GM12865 (cell line): ENCODE measurements around the gene MTRF1.

Source experiments
- DNase-seq: peaks from one replicate; pipeline ENCODE4 v3.0.0; 2010; ENCODE audit warnings: low read depth
- H3K4me3 ChIP-seq: 2 replicates; pipeline ENCODE4 v1.5.1; 2011; ENCODE audit warnings: mild to moderate bottlenecking, low read depth, low read length, control low read depth
- CTCF ChIP-seq: IDR thresholded peaks from 2 replicates; pipeline ENCODE4 v1.5.1; 2011; ENCODE audit warnings: low read length, control low read depth, low read depth, inconsistent platforms; ENCODE audit not compliant: insufficient read depth; ENCODE audit errors: missing control alignments

Gene MTRF1

GRCh38 chr13:41224113-41225110 lies 39.0 kb downstream of the MTRF1 start:
- DNase-seq: no peak
- TF ChIP-seq CTCF: no peak
- H3K4me3 ChIP-seq: no peak overlapping the region

DNA sequence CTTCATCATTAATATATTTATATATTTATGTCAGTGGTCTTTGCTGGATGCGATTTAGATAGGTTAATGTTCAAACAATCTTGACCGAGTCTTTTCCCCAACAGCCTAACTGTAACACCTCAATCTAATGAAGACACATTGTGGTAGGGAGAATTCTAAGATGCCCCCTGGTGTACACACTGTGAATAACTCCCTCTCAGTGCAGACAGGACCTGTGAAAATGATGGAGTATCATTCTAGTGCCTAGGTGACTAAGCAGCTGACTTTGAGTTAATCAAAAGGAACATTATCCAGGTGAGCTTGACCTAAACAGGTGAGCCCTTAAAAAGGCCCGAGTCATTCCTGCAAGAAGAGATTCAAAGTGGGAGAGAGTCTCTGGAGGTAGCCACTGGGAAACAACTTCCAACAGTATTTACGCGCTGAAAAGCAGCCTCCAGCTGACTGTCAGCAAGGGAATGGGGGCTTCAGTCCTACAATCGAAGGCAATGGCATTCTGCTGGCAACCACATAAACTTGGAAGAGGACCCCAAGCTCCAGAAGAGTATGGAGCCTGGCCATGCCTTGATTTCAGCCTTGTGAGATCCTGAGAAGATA lies 41.0 kb downstream of the MTRF1 start:
- no peak overlapping the region for H3K4me3 ChIP-seq
- DNase-seq: peak; percentile 68
- TF ChIP-seq CTCF: peak; percentile 65

DNA sequence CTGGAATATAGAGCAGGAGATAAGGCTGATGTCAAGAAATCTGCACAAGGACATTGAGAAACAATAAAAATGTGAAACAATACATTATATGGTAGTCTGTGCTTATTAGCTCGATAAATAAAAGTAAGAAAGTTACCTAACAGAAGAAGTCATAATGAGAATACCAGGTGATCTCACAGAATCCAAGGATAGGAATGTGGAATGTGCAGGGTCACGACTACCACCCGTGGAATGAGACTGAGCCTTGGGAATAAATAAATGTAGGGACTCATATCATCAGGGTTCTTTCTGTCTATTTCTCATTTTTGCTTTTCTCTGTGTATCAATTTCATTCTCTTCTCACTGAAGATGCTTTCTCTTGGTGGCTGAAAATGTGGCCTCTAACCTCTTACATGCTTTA lies 43.0 kb downstream of the MTRF1 start:
- no peak for DNase-seq
- no peak overlapping the region for H3K4me3 ChIP-seq
- TF ChIP-seq CTCF: no peak

GRCh38 chr13:41216160-41216559 lies 47.2 kb downstream of the MTRF1 start:
- no peak for TF ChIP-seq CTCF
- DNase-seq: no peak

DNA sequence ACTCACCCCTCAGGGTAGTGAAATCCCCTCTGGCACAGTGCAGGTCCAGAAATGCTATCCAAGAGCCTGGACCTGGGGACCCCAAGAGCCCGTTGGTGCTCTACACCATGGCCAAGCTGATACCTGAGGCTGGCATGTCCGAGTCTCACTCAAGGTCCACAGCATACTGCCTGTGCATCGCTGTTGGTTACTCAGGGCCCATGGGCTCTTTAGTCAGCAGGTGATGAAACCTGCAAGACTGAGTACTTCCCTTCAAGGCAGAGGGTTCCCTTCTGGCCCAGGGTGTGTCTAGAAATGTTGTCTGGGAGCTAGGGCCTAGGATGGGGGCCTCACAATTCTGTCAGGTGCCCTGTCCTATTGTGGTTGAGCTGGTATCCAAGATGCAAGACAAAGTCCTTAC lies 49.5 kb downstream of the MTRF1 start:
- no peak for TF ChIP-seq CTCF
- no peak for DNase-seq
- H3K4me3 ChIP-seq: no peak overlapping the region

More at GRCh38 chr13:41216160-41216559, 47.2 kb downstream of the MTRF1 start:
- H3K4me3 ChIP-seq: no peak overlapping the region

DNA sequence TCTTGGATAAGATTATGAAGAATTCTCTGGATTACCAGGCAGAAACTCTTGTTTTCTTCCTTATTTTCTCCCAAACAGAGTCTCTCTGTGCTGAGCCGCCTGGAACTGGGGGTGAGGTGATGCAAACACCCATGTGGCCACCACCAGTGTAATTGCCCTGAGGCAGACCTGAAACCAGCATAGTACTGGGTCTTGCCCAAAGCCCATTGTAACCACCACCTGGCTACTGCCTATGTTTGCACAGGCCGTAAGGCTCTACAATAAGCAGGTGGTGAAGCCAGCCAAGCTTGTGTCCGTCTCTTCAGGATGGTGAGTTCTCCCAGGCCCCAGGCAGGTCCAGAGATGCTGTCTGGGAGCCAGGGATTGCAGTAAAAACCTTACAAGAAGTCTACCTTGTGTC lies 50.1 kb downstream of the MTRF1 start:
- TF ChIP-seq CTCF: no peak
- no peak for DNase-seq
- no peak overlapping the region for H3K4me3 ChIP-seq
